ES-I3 (cell line): ENCODE measurements around the gene FAHD1.

Source experiments
- H3K36me3 ChIP-seq: 2 replicates; pipeline ENCODE4 v1.6.1; 2013; ENCODE audit warnings: mild to moderate bottlenecking, low read length, control low read depth, moderate library complexity; ENCODE audit not compliant: insufficient read depth
- H3K4me1 ChIP-seq: 2 replicates; pipeline ENCODE4 v1.6.1; 2013; ENCODE audit warnings: mild to moderate bottlenecking, control low read depth, low read length; ENCODE audit not compliant: insufficient read depth
- H3K9ac ChIP-seq: 2 replicates; pipeline ENCODE4 v1.6.1; 2013; ENCODE audit warnings: low read depth, mild to moderate bottlenecking, low read length, moderate library complexity
- H3K9me3 ChIP-seq: 2 replicates; pipeline ENCODE4 v1.6.1; 2013; ENCODE audit warnings: mild to moderate bottlenecking, low read length, moderate library complexity; ENCODE audit not compliant: control insufficient read depth, insufficient read depth

The FAHD1 gene

DNA sequence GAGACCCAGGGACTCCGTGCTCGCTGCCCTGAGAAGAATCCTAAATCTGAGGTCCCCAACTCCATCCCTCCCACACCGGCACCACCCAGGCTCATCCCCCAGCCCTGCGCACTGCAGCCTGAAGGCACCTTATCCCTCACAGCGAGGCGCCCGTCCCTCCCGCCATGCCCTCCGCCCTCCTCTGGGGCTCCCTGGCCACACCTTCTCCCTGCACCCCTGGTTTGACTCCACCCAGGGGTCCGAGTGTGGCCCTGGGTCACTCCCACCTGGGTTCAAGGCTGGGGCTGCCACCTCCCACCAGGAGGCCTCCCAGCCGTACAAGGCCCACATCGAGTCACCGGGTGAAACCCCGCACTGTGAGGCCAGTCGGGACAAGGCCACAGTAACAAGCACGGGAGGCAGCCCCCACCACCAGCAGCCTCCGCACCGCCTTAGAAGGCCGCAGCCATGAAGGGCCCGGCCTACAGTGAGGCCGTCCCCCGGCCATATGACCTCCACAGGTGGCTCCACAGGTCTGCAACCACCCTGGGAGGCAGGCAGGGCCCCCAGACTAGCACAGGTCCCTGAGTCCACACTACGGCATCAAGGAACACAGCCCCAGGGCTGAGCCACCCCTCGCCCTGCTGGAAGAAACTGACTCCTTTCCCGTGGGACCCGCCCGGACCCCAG lies 8.7 kb upstream of the FAHD1 start:
- no peaks in the 10 kb centered on the region for H3K36me3 ChIP-seq
- H3K9me3 ChIP-seq: no peaks in the 10 kb centered on the region
- no peaks in the 10 kb centered on the region for H3K4me1 ChIP-seq
- no peak overlapping the region for H3K9ac ChIP-seq

- no peak overlapping the region for H3K9ac ChIP-seq
- H3K4me1 ChIP-seq: no peaks in the 10 kb centered on the region
- no peaks in the 10 kb centered on the region for H3K36me3 ChIP-seq
- H3K9me3 ChIP-seq: no peaks in the 10 kb centered on the region
Observed at GRCh38 chr16:1818873-1819525, 8.0 kb upstream of the FAHD1 start.

DNA sequence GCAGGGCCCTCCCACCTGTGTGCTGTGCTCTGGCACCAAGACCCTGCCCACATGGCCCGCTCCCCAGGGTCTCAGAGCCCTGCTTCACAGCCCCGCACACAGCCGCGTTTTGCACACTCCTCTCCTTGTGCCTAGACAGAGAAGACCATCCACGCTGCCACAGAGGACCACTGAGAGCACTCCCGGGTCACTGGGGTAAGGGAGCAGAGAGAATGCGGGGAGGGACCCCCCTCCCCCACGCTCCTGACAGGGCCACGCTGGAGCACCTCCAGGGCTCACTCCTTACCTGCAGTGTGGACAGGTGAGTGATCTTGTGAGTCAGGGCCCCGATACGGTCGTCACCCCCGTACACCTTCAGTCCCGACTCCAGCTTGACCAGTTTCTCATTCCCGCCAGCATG lies 7.4 kb upstream of the FAHD1 start:
- Histone ChIP-seq H3K9ac (no peak overlapping the region), H3K9me3 (no peaks in the 10 kb centered on the region), H3K36me3 (no peaks in the 10 kb centered on the region), H3K4me1 (no peaks in the 10 kb centered on the region)

DNA sequence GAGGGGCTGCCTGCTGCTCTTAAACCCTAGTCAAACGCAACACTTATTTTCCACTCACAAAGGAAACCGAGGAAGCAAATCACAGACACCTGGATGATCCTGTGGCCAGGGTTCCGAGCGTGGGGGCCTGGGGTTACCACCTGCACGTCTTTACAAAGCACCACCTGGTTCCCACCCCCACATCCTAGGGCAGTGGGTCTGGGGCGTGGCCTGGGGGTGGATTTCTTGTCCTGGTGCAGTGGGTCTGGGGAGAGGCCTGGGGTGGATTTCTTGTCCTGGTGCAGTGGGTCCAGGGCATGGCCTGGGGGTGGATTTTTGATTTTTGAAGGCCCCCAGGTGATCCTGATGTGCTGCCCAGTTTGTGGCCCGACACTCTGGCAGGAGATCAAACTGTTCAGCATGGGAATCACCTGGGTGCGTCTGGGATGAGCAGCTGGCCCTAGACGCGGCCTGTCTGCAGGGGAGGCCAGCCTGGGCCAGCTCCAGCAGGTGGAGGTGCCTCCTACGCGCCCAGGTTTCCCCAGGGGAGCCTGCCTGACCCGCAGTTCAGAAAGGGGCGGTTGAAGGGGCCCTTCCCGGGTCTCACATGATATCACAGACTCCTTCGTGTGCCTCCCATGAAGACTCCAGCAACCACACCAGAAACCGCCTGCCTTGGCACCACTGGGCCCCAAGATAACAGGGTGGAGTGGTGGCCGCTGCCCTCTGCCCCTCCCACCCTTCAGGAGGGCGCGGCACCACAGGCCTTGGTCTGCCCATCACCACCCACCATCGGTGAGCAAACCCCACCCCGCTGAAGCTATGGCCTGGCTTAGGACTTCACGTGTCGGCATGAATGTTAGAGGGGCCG lies 6.7 kb upstream of the FAHD1 start:
- Histone ChIP-seq H3K9ac (no peak overlapping the region), H3K4me1 (no peaks in the 10 kb centered on the region), H3K9me3 (no peaks in the 10 kb centered on the region), H3K36me3 (no peaks in the 10 kb centered on the region)

GRCh38 chr16:1820946-1821290 lies 6.1 kb upstream of the FAHD1 start:
- Histone ChIP-seq H3K36me3 (no peaks in the 10 kb centered on the region), H3K9me3 (no peaks in the 10 kb centered on the region), H3K9ac (no peak overlapping the region), H3K4me1 (no peaks in the 10 kb centered on the region)

- Histone ChIP-seq H3K4me1 (no peaks in the 10 kb centered on the region), H3K36me3 (no peaks in the 10 kb centered on the region), H3K9ac (no peak overlapping the region), H3K9me3 (no peaks in the 10 kb centered on the region)
Observed at GRCh38 chr16:1821861-1822611, 5.0 kb upstream of the FAHD1 start.

GRCh38 chr16:1822801-1823200 lies 4.2 kb upstream of the FAHD1 start:
- no peak overlapping the region for H3K9ac ChIP-seq
- no peaks in the 10 kb centered on the region for H3K36me3 ChIP-seq
- H3K9me3 ChIP-seq: no peaks in the 10 kb centered on the region
- H3K4me1 ChIP-seq: no peaks in the 10 kb centered on the region

GRCh38 chr16:1823821-1824220 lies 3.2 kb upstream of the FAHD1 start:
- Histone ChIP-seq H3K9ac (no peak overlapping the region), H3K9me3 (no peaks in the 10 kb centered on the region), H3K36me3 (no peaks in the 10 kb centered on the region), H3K4me1 (0 out of 2 replicates have a peak, but pooled peaks cover under 1% of the 10 kb centered on the region)

- Histone ChIP-seq H3K4me1 (peaks cover 7% of the 10 kb centered on the region; the same call in 1 of the 2 replicates), H3K9me3 (no peaks in the 10 kb centered on the region), H3K36me3 (no peaks in the 10 kb centered on the region), H3K9ac (peak overlapping the region; percentile 88; the same call in 1 of the 2 replicates)
Observed at GRCh38 chr16:1825381-1825863, 1.6 kb upstream of the FAHD1 start.

- H3K9me3 ChIP-seq: no peaks in the 10 kb centered on the region
- H3K4me1 ChIP-seq: peaks cover 7% of the 10 kb centered on the region; the same call in 1 of the 2 replicates
- no peaks in the 10 kb centered on the region for H3K36me3 ChIP-seq
- H3K9ac ChIP-seq: peak overlapping the region; percentile 88; the same call in 1 of the 2 replicates
Observed at GRCh38 chr16:1825864-1826690, 929 bp upstream of the FAHD1 start.

DNA sequence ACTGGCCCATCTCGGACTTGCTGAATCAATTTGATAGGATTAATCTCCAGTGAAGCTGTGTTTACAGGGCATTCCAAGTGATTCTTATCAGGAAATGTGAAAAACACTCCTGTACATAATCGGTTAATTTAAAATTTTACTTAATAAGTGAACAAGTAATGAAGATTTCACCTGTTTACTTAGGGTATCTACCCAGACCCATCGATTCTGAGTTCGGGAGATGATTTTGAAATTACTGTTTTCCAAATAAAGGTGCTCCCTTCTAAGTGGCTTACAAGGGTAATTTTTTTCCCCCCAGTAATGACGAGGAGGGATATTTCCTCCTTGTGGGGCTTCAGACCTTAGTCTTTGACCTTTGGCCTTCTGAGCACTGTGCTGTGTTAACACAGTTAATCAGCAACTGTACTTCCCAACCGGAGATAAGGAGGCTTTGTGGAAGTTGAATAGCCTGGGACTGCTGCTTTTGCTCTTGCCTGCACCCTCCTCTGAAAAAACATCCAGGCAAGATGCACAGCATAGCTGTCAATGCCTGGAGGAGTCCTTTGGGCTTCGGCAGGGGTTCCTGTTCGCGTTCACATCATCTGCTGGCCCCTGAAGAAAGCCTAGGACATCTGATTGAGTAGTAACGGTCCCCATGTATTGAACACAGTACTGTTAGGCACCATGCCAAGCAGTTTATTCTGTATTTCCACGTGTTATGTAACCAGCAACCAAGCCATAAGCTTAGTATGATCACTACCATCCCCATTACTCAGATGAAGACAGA lies 1.8 kb downstream of the FAHD1 start:
- Histone ChIP-seq H3K36me3 (no peaks in the 10 kb centered on the region), H3K4me1 (peaks cover 7% of the 10 kb centered on the region; the same call in 1 of the 2 replicates), H3K9me3 (no peaks in the 10 kb centered on the region), H3K9ac (no peak overlapping the region)

DNA sequence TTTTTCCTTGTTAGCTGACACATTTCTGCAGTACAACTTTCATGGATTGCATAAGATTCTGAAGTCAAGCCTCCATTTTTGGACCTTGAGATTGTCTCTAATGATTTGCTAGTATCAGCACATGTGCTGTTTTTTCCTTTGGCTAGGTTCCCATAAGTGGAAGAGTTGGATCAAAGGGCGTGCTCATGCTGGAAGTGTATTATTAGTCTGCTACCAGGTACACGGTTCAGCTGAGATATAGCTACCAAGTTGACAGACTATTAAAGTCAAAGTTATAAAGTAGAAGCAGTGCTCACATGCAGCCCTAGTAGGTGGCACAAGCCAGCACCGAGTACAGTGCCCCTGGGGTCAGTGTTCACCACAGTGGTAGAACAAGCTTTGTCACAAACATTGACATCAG lies 3.2 kb downstream of the FAHD1 start:
- no peak overlapping the region for H3K9ac ChIP-seq
- H3K9me3 ChIP-seq: no peaks in the 10 kb centered on the region
- H3K36me3 ChIP-seq: no peaks in the 10 kb centered on the region
- peaks cover 7% of the 10 kb centered on the region; the same call in 1 of the 2 replicates for H3K4me1 ChIP-seq
